Dermis lymphatic vessel endothelial cell (primary cell): Measurements from ENCODE around the gene NVL. TPM values are rescaled to one million over a fixed set of nuclear protein-coding genes. Genes with fewer than 3 reads are reported as not detected.

Experiments
- total RNA-seq: library from RNA; depleted of rRNA; stranded (reverse); fragments of >200 nt; gene quantifications from 2 replicates; pipeline ENCODE4 v1.2.1, GENCODE V29; 2014

Gene NVL
- 18.7 and 29.3 TPM in 2 replicates for total RNA-seq

DNA sequence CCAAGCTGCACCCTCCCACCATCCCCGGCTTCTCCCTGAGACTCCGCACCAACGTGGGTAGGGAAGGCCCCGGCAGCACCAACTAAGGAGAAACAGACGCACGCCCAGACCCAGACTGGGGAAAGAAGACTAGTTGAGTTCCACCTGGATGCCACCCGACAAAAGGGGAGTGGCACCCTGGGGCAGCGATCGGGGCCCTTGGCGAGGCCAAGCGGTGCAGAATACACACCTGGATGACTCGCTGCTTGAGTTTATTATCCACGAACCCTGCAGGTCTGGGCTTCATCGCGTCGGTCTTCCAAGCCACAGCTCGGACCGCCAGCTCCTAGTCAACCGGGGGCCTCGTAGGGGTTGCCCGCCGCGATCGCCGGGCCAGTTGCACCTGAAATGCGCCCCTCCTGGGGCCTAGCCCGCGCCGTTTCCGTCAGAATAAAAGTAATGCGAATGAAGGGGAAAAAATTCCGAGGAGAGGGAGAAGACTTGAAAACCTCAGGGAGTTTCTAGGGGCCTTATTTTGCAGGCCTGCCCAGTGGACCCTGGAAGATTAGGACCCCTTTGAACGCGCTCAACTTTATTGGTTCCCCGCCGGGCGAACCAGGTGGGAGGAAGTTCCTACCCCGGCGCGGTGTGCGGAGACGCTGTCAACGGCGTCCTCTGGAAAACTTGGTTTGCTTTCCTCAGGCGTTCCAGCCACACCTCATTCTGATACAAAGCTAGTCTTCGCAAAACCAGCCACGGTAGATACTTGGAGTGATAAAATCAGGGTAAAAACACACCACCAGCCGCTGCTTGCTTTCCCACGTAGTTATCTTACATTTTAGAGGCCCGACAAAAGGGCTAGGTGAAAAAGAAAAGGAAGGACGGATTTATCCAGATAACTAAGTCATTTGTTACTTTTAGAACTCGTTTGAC is at the start of gene NVL:
TSS of gene NVL (minus strand) at position 331 of the 912 bp plus-strand sequence. CDS start at position 286, 45 bp downstream.

DNA sequence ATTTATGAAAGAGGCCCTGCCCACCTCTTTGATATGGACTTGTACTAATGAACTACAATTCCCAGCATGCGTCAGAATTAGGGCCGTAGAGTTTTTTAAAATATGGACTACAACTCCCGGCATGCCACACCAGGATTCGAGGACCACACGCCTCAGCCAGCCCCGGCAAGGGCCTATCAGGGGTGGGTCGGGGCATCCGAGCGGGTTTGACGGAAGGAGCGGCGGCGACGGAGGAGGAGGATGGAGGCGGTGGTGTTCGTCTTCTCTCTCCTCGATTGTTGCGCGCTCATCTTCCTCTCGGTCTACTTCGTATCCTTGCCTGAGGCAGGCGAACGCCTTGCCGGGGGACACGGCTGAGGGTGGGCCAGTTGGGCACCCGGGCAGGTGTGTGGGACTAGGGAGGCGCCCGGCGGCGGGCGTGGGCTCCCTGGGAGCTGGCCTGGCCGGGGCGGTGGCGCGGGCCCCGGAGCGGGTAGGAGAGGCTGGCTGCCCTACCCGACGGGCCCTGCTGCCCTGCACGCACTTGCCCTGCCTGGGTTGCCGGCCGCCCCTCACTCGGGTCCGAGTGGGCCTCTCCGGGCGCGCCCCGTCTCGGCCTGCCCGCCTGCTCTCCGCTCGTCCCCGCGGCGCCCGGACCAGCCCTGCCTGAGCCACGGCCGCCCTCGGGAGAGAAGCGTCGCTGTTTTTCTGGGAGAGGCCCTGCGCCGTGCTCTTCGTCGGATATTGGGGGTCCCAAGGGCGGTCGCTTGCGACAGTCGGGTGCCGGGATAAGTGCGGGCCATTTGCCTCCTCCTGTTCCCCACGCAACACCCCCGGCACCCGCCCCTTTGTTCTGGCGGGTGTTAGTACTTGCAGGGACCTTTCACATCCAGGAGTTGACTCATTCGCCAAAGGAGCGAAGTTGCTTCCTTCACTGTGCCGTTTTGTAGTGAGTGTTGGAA is 27.0 kb upstream of the NVL start, which contains the start of gene CNIH4:
TSS of gene CNIH4 (plus strand) at position 195 of the 941 bp plus-strand sequence. CDS start at position 241, 46 bp downstream.

DNA sequence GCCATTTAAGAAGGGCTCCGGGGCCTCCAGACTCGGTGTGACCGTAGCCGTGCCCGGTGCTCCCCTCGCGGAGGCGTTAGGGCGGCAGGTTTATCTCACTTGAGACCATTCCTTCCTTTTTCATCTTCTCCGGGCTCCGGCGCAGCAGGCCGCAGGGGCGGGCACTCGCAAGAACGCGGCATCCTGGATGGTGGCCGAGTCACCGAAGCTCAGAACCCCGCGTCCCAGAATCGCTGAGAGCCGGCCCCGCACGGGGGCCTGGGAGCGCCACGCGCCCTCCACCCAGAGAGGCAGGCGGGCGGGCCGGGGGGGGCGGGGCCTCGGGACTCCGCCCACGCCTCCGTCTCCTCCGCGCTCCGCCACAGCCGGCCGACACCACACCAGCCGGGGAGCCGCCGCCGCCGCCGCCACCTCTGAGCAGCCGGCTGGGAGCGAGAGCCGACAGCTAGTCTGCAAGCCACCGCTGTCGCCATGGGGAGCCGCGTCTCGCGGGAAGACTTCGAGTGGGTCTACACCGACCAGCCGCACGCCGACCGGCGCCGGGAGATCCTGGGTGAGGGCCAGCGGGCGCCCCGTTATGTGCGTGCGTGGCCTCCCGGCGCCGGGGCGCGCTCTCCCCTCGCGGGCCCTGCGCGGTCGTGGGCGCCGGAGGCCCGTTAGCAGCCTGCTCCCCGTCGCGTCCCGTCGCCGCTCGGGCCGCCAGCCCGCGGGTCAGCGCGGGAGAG is 146.9 kb downstream of the NVL start, which contains the start of gene DEGS1:
TSS of gene DEGS1 (plus strand) at position 375 of the 725 bp plus-strand sequence. CDS start at position 472, 97 bp downstream.

Other genes starting within 250 kb of the NVL start
- 83.3 and 98.5 TPM in 2 replicates for gene FBXO28, start 216.1 kb downstream of the NVL start, total RNA-seq
- 122 and 136 TPM in 2 replicates for gene DEGS1, start 146.9 kb downstream of the NVL start, total RNA-seq
- 85.8 and 96.3 TPM in 2 replicates for gene CNIH4, start 26.7 kb upstream of the NVL start, total RNA-seq
- gene WDR26, start 104.6 kb upstream of the NVL start, total RNA-seq: 70.7 and 71.6 TPM in 2 replicates